PC-9 (cell line): ENCODE results near the gene ST8SIA1. TPM values are rescaled to one million over a fixed set of nuclear protein-coding genes. Genes with fewer than 3 reads are reported as not detected.

ENCODE experiments used
- BruUV-seq: library from RNA; stranded (reverse); fragments of 400-500 nt; replicated peaks from 2 replicates; lab custom pipeline; 2021; lab: Mats Ljungman, UMichigan
- CTCF ChIA-PET: fragments of 300-600 bp; sonication (Branson Sonifier 250); formaldehyde crosslinking; loops from one replicate; lab custom pipeline; 2022; ENCODE audit warnings: antibody characterized with exemption; lab: Charles Lee
- POLR2A ChIA-PET: fragments of 300-600 bp; sonication (Branson Sonifier 250); formaldehyde crosslinking; loops from one replicate; lab custom pipeline; 2022; ENCODE audit warnings: antibody characterized with exemption; ENCODE audit not compliant: unreplicated experiment; lab: Charles Lee
- DNase-seq, 2 experiments: peaks; one replicate each; pipeline versions ENCODE4 v3.0.0 to v3.0.0-alpha.2; 2015 to 2022; ENCODE audit warnings: mixed read lengths in 1 of 2
- H2AFZ ChIP-seq: fragments of 200-600 bp; sonication (generic); 2 replicates; pipeline ENCODE4 v1.8.1; 2017; ENCODE audit warnings: antibody characterized with exemption
- H3F3A ChIP-seq: fragments of 200-600 bp; sonication (generic); 2 replicates; pipeline ENCODE4 v1.8.1; 2017; ENCODE audit warnings: antibody characterized with exemption, mild to moderate bottlenecking, low read depth; ENCODE audit not compliant: insufficient read depth
- H3K27ac ChIP-seq: fragments of 200-600 bp; sonication (generic); 2 replicates; pipeline ENCODE4 v1.6.1; 2016; ENCODE audit warnings: mixed run types
- H3K27me3 ChIP-seq: fragments of 200-600 bp; sonication (generic); 2 replicates; pipeline ENCODE4 v1.6.1; 2016; ENCODE audit warnings: low read depth, mixed run types; ENCODE audit not compliant: insufficient read depth
- H3K36me3 ChIP-seq: fragments of 200-600 bp; sonication (generic); 2 replicates; pipeline ENCODE4 v1.6.1; 2016; ENCODE audit warnings: low read depth, mixed run types
- H3K4me1 ChIP-seq: fragments of 200-600 bp; sonication (generic); replicated peaks from 2 replicates; pipeline ENCODE4 v1.6.1; 2016; ENCODE audit warnings: mixed run types; ENCODE audit not compliant: insufficient read depth
- H3K4me2 ChIP-seq: fragments of 200-600 bp; sonication (generic); 2 replicates; pipeline ENCODE4 v1.6.1; 2017; ENCODE audit warnings: mixed run types
- H3K4me3 ChIP-seq: fragments of 200-600 bp; sonication (generic); 2 replicates; pipeline ENCODE4 v1.6.1; 2016; ENCODE audit warnings: mixed run types
- H3K79me2 ChIP-seq: fragments of 200-600 bp; sonication (generic); 2 replicates; pipeline ENCODE4 v1.6.1; 2017; ENCODE audit warnings: low read depth, mixed run types
- H3K9me2 ChIP-seq: fragments of 200-600 bp; sonication (generic); 2 replicates; pipeline ENCODE4 v1.8.1; 2017; ENCODE audit warnings: mild to moderate bottlenecking; ENCODE audit not compliant: insufficient read depth
- H3K9me3 ChIP-seq: fragments of 200-600 bp; sonication (generic); 2 replicates; pipeline ENCODE4 v1.8.1; 2016; ENCODE audit warnings: low read depth; ENCODE audit not compliant: insufficient read depth
- H4K20me1 ChIP-seq: fragments of 200-600 bp; sonication (generic); 2 replicates; pipeline ENCODE4 v1.8.1; 2017; ENCODE audit not compliant: insufficient read depth
- EZH2 ChIP-seq: fragments of 200-600 bp; sonication (generic); IDR thresholded peaks from 2 replicates; pipeline ENCODE4 v1.8.0; 2017; ENCODE audit warnings: antibody characterized with exemption, low read depth
- intact Hi-C: fragments of 100-400 bp; cut with micrococcal nuclease; formaldehyde crosslinking; loops from one replicate; pipeline ENCODE4 v1.10.0; 2022; ENCODE audit not compliant: unreplicated experiment
- total RNA-seq: library from RNA; stranded (reverse); gene quantifications from 2 replicates; pipeline ENCODE4 v1.2.3, GENCODE V29; 2021
- TF ChIP-seq, protein P1 (sequence below): fragments of 200-600 bp; sonication (generic); conservative IDR thresholded peaks from 2 replicates; pipeline ENCODE4 v1.6.1; 2017; ENCODE audit warnings: mixed run types, antibody characterized with exemption, mild to moderate bottlenecking, moderate library complexity

The ST8SIA1 gene
- total RNA-seq, 1 experiment from 2014 or later: 3.1 TPM

DNA sequence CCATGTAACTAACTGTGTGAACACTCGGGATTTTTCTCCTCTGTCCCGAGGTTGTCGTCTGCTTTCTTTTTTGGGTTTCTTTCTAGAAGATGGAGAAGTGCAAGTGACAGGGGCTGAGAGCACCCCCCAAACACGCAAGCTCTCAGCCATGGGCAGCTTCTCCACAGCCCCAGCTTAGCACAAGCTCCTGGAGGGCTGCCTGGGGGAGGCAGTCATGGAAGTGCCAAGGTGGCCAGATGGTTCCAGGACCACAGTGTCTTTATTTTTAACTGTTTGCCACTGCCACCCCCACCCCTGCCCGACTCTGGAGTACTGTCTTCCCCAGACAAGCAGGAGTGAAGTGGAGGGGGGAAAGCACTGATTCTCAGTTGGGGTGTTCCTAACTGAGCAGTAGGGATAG lies 58.2 kb downstream of the ST8SIA1 start:
- H3K4me2 ChIP-seq: peak overlapping the region; percentile 64
- no peaks in the 10 kb centered on the region for H3K9me3 ChIP-seq
- no peak for DNase-seq
- H3K27me3 ChIP-seq: no peaks in the 10 kb centered on the region
- no peak overlapping the region; the same call in 1 of the 2 replicates for H3K4me3 ChIP-seq
- H3K27ac ChIP-seq: peak overlapping the region; percentile 93
- no peaks in the 10 kb centered on the region for H3K36me3 ChIP-seq
- H2AFZ ChIP-seq: peak overlapping the region; percentile 16; the same call in 1 of the 2 replicates
- BruUV-seq: no TSS peak
- ChIA-PET POLR2A (interaction anchor here (0.6 kb wide), 1 partner anchor 103 kb away, joined by 6 read pairs; no protein-coding TSS in a partner anchor), CTCF (no interaction called here)
- H3K9me2 ChIP-seq: no peaks in the 10 kb centered on the region
- peaks cover 19% of the 10 kb centered on the region for H3F3A ChIP-seq
- H4K20me1 ChIP-seq: no peaks in the 10 kb centered on the region
- intact Hi-C loops: loop anchor here (10.0 kb wide), 1 partner anchor 138 kb away; no protein-coding TSS in a partner anchor
- peaks cover 30% of the 10 kb centered on the region for H3K4me1 ChIP-seq
- no peaks in the 10 kb centered on the region for H3K79me2 ChIP-seq
- TF ChIP-seq, protein P1, sequence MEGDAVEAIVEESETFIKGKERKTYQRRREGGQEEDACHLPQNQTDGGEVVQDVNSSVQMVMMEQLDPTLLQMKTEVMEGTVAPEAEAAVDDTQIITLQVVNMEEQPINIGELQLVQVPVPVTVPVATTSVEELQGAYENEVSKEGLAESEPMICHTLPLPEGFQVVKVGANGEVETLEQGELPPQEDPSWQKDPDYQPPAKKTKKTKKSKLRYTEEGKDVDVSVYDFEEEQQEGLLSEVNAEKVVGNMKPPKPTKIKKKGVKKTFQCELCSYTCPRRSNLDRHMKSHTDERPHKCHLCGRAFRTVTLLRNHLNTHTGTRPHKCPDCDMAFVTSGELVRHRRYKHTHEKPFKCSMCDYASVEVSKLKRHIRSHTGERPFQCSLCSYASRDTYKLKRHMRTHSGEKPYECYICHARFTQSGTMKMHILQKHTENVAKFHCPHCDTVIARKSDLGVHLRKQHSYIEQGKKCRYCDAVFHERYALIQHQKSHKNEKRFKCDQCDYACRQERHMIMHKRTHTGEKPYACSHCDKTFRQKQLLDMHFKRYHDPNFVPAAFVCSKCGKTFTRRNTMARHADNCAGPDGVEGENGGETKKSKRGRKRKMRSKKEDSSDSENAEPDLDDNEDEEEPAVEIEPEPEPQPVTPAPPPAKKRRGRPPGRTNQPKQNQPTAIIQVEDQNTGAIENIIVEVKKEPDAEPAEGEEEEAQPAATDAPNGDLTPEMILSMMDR: no peak
- TF ChIP-seq EZH2: no peak

GRCh38 chr12:22275843-22276242 lies 58.7 kb downstream of the ST8SIA1 start:
- H3K27ac ChIP-seq: peak overlapping the region; percentile 93
- DNase-seq: peak; percentile 95 to 97
- H3K4me3 ChIP-seq: no peak overlapping the region; the same call in 1 of the 2 replicates

GRCh38 chr12:22272335-22273151 lies 62.0 kb downstream of the ST8SIA1 start:
- intact Hi-C loops: loop anchor here (10.0 kb wide), 1 partner anchor 142 kb away; no protein-coding TSS in a partner anchor
- H3K4me2 ChIP-seq: no peak overlapping the region
- peaks cover 19% of the 10 kb centered on the region for H3F3A ChIP-seq
- H3K79me2 ChIP-seq: no peaks in the 10 kb centered on the region
- POLR2A ChIA-PET: no interaction called here
- no peak overlapping the region for H3K27ac ChIP-seq
- no peak for TF ChIP-seq EZH2
- TF ChIP-seq, protein P1: no peak
- no peaks in the 10 kb centered on the region for H3K27me3 ChIP-seq
- peaks cover 38% of the 10 kb centered on the region for H3K4me1 ChIP-seq
- DNase-seq: no peak
- H2AFZ ChIP-seq: no peak overlapping the region
- no TSS peak for BruUV-seq
- H3K36me3 ChIP-seq: no peaks in the 10 kb centered on the region
- no peaks in the 10 kb centered on the region for H3K9me3 ChIP-seq
- no peaks in the 10 kb centered on the region for H4K20me1 ChIP-seq
- no peaks in the 10 kb centered on the region for H3K9me2 ChIP-seq
- CTCF ChIA-PET: no interaction called here
- H3K4me3 ChIP-seq: no peak overlapping the region

More at GRCh38 chr12:22275843-22276242, 58.7 kb downstream of the ST8SIA1 start:
- Histone ChIP-seq H3F3A (peaks cover 19% of the 10 kb centered on the region), H3K27me3 (no peaks in the 10 kb centered on the region), H3K36me3 (no peaks in the 10 kb centered on the region), H3K9me3 (no peaks in the 10 kb centered on the region), H3K4me1 (peaks cover 35% of the 10 kb centered on the region), H3K4me2 (peak overlapping the region; percentile 64), H3K9me2 (no peaks in the 10 kb centered on the region), H3K79me2 (no peaks in the 10 kb centered on the region), H4K20me1 (no peaks in the 10 kb centered on the region), H2AFZ (peak overlapping the region; percentile 67; the same call in 1 of the 2 replicates)
- CTCF ChIA-PET: no interaction called here
- TF ChIP-seq, protein P1: no peak
- no peak for TF ChIP-seq EZH2
- POLR2A ChIA-PET: interaction anchor here (0.6 kb wide), 1 partner anchor 103 kb away, joined by 6 read pairs; no protein-coding TSS in a partner anchor
- BruUV-seq: no TSS peak
- intact Hi-C loops: loop anchor here (10.0 kb wide), 1 partner anchor 139 kb away; no protein-coding TSS in a partner anchor
